Activated T-cell treated with anti-CD3 and anti-CD28 coated beads, Interleukin-2, amount 50 U/mL, for 48 hours (primary cell): Measurements from ENCODE around the gene C2CD4D.
"Not testable (repeated sequence)": the region's sequence is repeated elsewhere in the genome, so short reads cannot be mapped to it uniquely, and the experiment has no call there.

Experiments
- DNase-seq, 2 experiments: peaks; one replicate each; pipeline ENCODE4 v3.0.0-alpha.2; 2020

C2CD4D gene

GRCh38 chr1:151858030-151858746, 18.6 kb upstream of the C2CD4D start:
- DNase-seq, result no peak

DNA sequence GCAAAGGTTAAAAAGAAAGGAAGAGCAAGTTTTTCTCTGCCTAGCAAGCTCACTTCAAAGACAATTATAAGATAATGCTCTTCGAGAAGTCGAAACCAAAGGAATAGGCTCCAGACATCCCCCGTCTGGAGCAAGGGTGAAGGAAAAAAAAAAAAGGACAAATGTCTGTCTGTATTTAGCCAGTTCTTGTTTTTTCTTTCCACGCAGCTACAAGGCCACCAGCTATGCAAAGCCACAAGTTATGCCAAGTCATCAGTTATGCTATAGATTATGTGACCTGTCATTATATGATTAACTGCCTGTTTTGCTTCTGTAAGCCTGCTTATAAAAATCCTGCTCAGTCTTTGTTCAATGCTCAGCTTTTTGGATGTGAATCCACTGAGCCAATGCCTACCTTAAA, 16.3 kb upstream of the C2CD4D start:
- DNase-seq, result no peak

DNA sequence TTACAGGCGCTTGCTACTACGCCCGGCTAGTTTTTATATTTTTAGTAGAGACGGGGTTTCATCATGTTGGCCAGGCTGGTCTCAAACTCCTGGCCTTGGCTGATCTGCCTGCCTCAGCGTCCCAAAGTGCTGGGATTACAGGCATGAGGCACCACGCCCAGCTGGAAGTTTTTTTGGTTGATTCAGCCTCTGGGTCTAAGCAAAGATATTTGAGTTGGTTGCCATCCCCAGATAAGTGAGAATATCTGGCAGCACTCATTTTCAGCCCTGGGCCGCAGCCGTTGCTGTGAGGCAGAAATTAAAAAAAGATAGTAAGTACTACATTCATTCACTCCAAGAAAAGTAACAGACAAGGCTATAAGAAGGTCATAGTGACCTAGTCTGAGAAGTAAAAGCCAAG, 15.9 kb upstream of the C2CD4D start:
- DNase-seq, result not testable (repeated sequence)

DNA sequence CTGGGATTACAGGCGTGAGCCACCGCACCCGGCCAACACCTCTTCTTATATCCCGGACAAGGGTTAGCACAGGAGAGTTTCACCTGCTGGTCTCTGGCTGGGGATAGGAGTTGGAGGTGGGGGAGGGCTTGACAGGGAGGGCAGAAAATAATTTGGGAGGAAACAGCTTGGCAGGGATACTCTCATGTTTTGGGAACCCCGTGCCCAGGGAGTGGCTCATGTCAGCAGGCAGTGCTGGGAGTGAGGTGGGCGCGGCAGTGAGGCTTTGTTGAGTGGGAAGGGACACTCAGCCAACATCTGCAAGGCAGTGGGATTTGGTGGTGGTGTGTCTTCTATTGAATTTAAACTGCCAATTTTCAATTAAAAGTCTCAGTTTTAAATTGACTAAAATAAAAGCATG, 15.0 kb upstream of the C2CD4D start:
- DNase-seq, result no peak

- DNase-seq, result no peak
Observed at GRCh38 chr1:151853411-151853943, 13.9 kb upstream of the C2CD4D start, which contains the start of gene THEM5. THEM5 (minus strand) TSS chr1:151853712; CDS start chr1:151853565, 147 bp downstream.

DNA sequence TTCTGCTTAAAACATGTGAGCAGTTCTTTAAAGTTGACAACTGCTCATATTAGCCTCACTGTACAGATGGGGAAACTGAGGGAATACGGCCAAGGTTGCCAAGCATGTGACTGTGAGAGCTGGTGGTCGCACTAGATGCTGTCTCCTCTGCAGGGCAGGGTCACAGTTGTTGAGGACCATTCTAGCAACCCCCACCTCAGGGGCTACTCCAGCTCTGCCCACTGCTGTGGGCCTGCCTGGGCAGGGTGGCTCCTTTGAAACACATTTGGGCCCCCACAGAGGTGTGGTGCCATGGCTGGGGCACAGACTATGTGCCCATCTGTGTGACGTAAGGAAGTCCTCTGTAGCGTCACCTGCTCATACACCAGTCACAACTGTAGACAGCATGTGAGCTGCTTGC, 13.1 kb upstream of the C2CD4D start:
- no peak for DNase-seq

DNA sequence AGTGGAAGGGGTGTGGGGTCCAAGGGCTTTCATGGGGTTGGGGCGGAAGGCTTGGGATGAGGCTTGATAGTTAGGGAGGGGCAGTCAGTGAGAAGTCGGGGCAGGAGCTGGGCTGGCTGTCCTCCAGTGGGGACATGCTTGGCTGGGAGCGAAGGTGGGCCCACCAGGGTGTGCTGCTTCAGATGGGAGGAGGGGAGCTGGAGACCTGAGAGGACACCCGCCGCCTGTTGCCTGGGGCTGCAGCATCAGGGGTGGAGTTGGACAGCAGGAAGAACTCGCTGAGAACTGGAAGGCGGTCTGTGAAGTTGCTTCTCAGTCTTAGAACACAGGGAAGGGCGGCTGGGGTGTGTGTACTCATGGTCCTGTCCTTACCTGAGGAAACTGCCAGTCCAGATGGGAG, 12.3 kb upstream of the C2CD4D start:
- DNase-seq, result no peak

DNA sequence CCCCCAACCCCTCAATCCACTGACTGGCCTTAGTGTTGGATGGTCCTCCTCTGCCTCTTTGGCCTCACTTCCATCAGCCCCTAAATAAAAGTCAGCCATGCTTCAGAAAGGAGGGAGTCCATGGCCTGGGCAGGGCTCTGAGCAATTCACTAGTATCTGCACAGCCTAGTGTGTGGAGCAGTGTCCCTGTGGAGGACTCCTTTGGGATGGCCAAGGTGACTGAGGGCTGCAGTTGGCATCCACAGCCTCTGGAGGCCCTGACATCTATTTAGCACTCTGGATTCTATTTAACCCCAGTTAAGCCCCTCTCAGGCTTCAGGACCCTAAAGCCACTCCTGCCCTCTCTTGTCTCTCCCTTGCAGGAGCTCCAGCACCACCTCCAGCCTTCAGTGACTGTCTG, 10.3 kb upstream of the C2CD4D start:
- no peak for DNase-seq

- DNase-seq, result no peak
Observed at GRCh38 chr1:151849126-151849525, 9.5 kb upstream of the C2CD4D start.

GRCh38 chr1:151847867-151848596, 8.4 kb upstream of the C2CD4D start:
- DNase-seq, result no peak

DNA sequence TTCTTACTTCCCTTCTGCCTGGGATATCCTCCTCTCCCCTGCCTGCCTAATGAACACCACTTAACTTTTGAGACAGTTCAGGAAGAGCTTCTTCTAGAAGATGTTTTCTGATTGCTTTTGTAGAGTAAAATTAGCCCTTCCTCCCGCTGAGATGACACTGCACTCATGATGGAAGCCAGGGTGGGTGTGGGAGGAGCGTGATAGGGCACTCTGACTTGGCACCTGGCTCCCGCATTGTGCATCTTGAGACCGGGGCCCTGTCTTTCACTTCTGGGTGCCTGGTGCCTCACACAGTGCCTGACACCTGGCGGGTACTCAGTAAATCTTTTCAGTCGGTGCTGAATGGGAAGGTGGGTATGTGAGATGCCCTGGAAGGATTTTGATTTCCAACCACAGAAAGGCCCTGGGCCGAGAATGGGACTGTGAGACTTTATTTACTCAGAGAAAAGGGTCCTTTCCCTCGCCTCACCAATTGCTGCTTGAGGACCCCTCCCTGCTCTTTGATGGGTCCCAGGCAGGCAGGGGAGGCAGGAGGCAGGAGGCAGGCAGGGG, 7.1 kb upstream of the C2CD4D start:
- no peak for DNase-seq

DNA sequence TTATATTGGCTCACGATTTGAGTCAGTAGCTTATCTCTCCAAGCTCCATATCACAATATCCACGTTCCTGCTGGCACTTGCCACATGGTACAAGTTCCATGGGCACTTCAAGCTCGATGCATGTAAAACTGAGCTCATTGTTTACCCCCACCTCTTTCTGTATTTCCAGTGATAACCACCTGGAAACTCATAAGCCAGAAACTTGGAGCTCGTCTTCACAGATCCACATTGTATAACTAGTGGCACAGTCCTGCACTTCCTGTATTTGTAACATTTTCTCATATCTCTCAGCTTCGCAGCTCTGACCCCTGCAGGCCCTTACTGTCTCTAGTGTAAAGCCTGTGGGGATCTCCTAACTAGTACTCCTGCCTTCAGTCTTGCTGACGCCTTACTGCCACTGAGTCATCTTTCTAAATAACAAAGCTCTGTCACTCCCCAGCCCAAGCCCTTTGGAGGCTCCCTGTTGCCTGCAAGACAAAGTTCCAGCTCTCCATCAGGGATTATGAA, 6.5 kb upstream of the C2CD4D start:
- no peak for DNase-seq

DNA sequence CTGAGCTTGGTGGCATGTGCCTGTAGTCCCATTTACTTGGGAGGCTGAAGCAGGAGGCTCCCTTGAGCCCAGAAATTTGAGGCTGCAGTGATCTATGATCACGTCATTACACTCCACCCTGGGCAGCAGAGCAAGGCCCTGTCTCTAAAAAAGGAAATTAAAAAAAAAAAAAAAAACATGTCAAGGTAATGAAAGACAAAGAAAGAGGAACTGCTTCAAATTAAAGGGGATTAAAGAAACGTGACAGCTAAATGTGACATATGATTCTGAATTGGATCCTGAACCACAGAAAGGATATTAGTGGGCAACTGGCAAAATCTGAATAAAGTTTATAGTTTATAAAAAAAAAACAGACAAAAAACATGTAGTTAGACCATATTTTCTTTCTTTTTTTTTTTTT, 3.8 kb upstream of the C2CD4D start:
- no peak for DNase-seq

GRCh38 chr1:151841141-151841540, 1.5 kb upstream of the C2CD4D start:
- no peak for DNase-seq

DNA sequence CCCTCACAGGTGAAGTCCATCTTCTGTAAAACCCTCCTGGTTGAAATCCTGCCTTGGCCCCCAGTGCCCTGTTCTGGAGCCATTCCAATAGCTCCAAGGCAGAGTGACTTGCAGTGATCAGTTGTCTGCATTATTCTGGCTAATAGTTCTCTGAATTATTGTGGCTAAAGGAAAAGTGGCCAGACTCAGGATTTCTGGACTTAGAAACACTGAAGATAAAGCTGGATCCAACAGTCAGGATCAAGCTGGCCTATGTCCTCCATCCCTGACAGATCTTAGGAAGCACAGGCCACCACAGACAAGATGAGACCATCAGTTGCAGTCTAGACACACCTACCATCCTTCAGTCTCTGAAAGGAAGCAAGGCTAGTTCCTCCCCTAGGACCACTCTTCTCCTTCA, 801 bp upstream of the C2CD4D start:
- no peak for DNase-seq

DNA sequence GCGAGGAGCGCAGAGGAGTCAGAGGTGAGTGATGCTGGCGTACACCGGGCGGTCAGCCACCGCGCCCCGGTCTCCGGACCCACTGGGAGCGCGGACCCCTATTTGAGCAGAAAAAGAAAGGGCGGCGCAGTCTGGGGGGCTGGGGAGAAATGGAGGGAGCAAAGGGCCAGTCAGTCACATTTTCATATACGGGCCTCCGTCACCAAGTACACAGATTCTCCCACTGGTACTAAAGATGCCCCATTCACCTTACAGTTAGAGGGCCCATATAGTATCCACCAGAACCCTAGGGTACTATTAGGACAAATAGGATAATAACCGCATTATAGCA, 573 bp downstream of the C2CD4D start:
- DNase-seq, result no peak

DNA sequence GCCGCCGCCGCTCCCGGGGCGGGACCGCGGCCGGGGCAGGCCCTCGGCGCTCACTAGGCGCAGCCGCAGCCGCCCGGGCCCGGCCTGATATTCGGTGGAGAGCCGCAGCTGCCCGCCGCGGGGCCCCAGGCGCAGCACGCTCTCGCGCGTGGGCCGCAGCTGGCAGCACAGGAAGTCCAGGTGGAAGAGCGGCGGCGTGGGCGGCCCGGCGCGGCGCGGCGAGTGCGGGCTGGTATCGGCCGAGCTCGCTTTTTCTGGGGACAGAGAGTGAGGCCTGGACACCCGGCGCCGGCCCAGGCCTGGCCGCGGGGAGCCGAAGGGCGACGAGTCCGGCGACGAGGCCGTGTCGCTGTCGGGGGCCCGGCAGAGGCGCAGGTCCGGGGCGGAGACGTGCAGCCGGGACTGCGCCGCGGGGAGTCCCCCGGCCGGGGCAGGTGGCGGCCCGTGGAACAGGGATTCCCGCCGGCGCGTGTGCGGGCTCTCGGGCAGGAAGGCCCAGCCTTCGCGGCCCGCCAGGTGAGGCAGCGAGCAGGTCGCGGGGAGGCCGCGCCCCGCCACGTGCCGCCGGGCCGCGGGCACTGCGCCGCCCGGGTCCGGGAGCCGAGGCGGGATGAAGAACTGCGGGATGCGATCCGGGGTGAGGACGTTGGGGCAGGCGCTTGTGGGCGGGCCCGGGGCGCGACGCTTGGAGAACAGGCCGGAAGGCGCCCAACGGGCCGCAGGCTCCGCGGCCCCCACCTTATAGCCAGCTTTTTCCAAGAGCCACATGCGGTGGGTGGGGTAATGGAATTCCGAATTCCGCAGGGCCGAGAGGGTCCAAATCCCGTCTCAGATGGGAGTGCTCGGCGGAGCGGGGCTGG, 1.2 kb downstream of the C2CD4D start:
- DNase-seq, result peak in 1 of 2 experiments; percentile 70

- DNase-seq, result peak in 1 of 2 experiments; percentile 52
Observed at GRCh38 chr1:151837884-151838221, 1.8 kb downstream of the C2CD4D start.

GRCh38 chr1:151837197-151837596, 2.4 kb downstream of the C2CD4D start:
- peak in 1 of 2 experiments; percentile 61 for DNase-seq

DNA sequence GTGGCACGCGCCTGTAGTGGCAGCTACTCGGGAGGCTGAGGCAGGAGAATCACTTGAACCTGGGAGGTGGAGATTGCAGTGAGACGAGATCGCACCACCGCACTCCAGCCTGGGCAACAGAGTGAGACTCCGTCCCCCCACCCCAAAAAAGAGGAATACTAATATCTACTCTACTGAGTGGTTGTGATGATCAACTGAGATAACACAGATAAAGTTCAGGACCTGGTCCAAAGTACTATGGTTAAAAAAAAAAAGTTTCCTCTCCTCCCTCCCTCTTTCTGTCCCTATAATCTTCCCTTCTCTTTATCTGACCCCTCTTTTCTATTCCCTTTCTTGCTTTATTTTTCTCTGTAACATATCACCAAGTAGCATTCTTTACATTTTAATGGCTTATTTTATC, 4.0 kb downstream of the C2CD4D start:
- DNase-seq, result no peak

GRCh38 chr1:151834239-151834638, 5.4 kb downstream of the C2CD4D start:
- no peak for DNase-seq

DNA sequence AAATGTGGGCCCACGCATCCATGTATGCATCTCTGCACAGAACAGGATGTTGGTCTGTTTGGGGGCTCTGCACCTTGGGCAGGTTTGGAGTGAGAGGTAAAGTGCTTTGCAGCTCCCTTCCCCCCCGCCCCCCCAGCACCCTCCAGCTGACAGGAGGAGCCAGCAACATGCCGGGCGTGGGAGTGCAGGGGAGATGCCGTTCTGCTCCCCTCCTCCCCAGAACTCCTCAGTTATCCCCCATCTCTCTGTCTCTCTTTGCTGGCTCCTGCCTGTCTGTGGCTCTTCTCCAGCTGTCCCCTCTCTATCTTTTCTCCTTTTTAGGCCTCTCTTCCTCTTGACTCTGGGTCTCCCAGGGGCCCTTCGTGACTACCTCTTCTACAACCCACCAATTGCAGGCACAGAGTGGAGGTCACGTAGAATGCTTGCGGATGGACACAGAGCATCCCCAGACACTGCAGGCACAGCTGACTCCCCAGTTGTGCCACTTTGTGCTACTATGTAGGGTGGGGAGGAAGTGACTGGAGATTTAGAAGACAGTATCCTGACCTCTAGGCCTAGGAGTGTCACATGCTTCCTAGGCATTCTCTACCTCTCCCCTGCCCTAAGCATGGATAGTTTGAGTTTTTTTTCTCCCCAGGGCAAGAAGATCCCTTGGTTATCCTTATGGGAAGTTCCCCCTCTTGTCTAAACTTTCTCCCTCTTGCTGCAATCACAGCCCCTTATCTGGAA, 6.3 kb downstream of the C2CD4D start:
- DNase-seq, result no peak
